HG02763 (cell line): Measurements from ENCODE around the gene AGO1.
A peak's percentile ranks its signal among the peaks of the same experiment; 100 is the strongest.

Source experiments
- ATAC-seq: cut with Tn5 transposase; IDR thresholded peaks from one replicate; pipeline ENCODE4 v1.9.1; 2021; ENCODE audit warnings: mild to moderate bottlenecking, moderate library complexity; ENCODE audit not compliant: unreplicated experiment

AGO1 gene

DNA sequence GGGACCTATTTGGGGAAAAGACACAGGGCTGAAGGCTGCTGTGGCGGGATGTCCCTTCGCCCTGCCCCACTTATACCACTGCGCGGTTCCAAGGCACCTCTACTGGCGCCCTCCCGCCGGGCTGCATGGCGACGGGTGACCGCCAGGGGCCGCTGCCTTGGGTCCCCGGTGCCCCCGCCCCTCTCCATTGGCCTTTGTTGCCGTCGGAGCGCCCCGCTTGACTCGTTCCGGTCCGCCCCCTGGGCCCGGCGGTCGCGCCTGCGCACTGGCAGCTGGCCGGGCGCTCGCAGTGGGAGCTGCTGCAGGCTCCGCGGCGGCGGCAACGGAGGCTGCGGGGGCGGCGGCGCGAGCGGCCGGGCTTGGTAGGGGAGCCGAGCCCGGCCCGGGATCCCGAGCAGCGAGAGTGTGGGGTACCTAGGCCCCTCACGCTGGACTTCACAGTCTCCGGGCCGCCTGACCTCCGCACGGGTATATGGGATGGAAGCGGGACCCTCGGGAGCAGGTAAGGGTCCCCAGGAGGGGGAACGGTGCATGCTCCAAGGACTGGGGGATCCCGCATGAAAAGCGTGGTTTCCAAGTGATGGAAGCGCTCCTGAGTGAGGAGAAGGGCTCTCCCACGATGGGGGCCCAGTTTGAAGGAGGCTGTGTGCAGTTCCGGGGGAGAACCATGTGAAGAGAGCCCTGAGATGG, at the start of gene AGO1:
Gene AGO1 (plus strand): TSS at position 265 of the 690 bp plus-strand sequence. CDS start 213 bp downstream, at position 478.
- ATAC-seq = peak; percentile 89

DNA sequence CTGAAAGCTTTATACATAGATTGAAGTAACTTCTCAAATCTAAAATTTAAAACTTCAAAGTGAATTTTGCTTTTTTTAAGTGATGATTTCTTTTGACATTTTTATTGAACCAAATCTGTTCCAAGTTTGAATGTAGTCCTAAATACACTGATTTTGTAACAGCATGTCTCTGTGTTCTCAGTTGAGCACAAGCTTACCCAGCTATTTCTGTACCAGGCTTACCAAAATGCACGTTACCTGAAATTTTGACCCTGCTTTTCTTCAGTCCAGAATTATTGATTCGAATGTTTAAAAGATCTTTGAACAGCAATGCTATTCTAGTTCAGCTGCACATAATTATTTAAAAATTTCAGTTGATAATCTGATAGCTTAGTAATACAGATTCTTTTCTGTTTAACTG, 49.6 kb upstream of the AGO1 start:
- ATAC-seq = no peak

DNA sequence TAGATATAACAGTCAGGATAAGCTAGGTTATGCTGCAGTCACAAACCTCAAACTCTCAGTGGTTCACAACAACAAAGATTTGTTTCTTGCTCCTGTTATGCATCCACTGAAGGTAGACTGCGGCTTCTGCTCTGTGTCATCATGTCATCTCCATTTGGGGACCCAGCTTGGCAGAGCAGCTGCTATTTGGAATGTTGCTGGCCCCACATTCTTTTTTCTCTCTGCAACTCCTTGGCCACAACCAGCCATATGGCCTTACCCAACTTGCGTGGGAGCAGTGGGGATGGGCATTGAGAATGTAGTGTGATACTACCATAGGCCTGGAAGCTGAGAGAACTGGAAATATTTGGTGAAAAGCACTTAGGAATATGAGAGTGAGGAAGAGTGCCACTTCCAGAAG, 48.8 kb upstream of the AGO1 start:
- no peak for ATAC-seq

DNA sequence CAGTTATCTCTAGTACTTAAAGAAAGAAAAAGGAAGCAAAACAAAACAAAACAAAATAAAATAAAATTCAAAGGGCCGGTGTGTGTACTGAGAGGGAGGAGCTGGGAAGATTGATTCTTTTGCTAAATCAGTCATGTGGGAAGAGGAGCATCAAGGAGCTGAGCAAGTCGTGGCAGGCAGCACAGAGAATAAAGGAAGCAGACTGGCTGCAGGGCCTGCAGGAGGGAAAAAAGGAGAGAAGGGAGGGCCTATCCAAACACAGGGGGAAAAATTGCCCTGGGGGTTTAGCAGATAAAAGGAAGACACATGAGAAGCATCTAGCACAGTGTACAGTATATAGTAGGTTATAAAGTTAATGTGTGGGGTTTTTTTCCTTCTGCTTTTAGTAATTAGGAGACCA, 47.6 kb upstream of the AGO1 start:
- no peak for ATAC-seq

DNA sequence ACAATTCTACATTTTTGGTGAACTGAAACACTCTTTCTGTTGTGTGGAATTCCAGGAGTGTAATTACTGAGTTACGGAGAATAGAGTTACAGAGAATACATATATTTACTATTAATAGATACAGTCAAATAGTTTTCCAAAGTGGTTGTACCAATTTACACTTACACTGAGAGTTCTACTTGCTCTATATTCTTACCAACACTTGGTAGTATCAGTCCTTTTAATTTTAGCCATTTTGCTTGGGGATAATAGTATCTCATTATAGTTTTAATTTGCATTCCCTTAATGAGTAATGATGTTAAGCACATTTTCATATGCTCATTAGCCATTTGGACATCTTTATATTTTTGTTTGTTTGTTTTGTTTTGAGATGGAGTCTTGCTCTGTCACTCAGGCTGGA, 46.3 kb upstream of the AGO1 start:
- ATAC-seq = no peak

DNA sequence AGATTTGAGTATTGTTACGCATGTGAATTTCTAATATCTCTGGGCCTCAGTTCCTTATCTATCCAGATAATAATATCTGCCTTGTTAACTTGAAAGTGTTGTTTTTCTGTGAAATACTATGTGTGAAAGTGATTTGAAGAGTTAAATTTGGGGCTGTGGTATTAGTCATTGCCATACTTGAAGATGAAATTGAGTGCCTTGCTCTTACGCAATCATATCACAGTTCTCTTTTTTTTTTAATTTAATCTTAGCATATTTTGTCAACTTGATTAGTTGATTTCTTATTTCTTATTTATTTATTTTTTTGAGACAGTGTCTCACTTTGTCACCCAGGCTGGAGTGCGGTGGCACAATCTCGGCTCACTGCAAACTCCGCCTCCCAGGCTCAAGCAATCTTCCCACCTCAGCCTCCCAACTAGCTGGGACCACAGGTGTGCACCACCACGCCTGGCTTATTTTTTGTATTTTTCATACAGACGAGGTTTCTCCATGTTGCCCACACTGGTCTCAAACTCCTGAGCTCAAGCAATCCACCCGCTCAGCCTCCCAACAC, 44.2 kb upstream of the AGO1 start:
- no peak for ATAC-seq

DNA sequence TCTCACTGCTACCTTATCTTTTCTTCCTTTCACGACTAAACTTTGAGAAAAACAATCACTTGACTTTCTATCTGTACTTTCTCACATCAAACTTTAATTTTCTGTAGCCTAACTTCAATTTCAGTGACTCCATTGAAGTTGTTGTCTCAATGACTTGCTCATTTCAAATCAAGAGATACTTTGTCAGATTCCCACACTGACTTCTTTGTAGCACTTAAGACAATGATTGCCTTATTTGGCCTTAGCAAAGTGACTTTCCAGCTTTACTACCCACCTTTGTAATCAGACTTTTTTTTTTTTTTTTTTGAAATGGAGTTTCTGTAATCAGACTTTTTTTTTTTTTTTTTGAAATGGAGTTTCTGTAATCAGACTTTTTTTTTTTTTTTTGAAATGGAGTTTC, 38.2 kb upstream of the AGO1 start:
- ATAC-seq = no peak

DNA sequence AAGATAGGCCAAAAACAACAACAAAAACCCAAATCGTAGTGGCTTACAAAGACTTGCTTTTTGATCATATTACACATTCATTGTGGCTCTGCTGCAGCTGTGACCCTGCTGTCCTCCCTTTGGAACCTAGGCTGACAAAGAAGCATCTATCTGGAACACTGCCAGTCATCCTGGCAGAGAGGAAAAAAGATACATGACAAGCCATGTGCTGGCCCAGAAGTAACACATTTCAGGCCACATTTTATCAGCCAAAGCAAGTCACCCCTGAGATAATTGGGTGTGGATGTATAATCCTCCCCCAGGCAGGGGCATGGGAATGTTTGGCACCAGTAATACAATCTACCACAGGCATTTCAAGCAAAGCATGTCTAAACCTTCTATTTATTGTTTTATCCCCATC, 37.2 kb upstream of the AGO1 start:
- no peak for ATAC-seq

DNA sequence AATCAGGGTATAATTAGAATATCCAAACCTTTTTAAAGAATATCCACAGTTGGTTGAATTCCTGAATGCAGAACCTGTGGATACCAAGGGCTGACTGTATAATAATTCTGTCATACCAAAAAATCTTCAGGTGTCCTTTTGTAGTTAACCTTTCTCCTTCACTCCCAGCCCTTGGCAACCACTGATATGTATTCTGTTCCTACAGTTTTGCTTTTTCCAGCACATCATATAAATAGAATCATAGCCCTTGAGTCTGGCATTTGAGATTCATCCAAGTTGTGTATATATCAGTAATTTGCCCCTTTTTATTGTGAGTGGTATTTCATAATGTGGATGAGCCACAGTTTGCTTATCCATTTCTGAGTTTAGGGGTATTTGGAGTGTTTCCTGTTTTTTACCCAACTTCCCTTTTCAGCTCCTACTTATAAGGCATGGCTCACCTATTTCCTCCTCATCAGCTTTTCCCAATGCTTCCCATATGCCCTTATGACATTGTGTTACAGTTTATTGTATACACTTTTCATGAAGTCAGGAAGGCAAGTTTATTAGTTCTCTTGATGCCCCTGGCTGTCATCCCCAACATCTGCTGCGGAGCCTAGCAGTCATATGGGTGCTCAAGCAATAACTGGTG, 35.0 kb upstream of the AGO1 start:
- ATAC-seq = no peak

DNA sequence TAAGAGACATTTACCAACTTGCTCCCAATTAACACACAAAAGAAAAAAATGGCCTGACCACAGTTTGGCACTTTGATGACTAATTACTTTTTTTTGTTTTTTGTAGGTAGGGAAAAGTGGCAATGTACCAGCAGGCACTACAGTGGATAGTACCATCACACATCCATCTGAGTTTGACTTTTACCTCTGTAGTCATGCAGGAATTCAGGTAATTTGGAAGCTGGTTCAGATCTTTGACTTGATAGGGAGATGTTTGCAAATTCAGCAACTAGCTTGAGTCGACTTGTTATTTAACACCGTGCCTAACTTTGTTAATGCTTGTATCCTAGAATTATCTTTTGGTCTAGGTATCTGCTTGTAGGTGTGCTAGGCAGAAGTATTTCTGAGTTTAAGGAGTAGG, 33.0 kb upstream of the AGO1 start:
- ATAC-seq = no peak

DNA sequence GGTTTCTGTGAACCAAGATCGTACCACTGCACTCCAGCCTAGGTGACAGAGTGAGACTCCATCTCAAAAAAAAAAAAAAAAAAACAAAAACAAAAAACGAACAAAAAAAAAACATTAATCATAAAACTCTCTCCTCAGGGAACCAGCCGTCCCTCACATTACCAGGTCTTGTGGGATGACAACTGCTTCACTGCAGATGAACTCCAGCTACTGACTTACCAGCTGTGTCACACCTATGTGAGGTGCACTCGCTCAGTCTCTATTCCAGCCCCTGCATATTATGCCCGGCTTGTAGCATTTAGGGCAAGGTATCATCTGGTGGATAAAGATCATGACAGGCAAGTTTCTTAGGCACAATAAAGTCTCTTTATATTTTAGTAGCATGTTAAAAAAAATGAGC, 32.3 kb upstream of the AGO1 start:
- no peak for ATAC-seq

DNA sequence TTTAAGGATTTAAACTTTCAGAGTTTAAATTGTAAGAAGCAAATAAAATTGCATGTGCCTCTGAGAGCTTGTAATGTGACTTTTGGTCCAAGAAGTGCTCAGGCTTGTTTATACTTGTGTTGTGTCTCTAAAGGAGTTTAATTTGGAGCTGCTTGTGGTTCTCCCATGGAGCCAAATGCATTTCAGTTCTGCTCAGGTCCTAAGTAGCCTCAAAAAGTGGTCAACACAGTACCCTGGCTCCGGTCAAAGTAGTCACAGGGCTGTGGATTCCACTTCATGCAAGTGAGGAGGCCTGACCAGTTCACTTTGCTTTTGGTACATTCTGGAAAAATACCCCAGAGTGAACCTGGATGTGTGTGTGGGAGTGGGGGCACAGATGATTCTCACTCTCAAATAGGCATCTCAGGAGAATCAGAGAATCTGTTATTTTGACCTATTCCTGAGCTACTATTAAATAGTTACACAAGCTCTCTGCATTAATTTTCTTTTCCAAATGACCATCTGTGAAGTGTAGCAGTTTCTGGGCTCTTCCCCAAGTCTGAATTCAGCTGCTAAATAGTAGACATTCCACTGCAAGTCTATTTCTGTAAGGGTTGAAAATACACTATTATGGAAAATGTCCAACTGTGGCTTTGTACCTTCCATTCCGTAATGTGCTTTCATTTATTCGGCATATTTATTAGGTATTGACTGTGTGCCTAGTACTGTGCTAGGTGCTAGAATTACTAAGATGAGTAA, 31.7 kb upstream of the AGO1 start:
- no peak for ATAC-seq

DNA sequence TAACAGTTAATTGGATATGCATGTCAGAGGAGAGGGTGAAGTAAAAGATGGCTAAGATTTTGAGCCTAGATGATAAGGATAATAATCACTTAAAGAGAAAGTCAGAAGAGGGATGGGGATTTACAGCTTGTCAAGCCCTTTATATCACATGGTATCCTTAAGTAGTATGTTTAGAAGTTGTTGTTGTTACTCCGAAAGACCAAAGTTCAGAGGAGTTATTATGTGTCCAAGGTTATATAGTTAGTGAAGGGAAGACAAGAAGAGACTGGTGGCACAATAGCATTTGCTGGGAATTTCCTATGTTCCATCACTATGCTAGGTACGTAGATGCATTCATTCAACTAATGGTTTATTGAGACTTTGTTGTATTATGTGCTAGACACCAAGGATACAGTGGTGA, 30.8 kb upstream of the AGO1 start:
- no peak for ATAC-seq

DNA sequence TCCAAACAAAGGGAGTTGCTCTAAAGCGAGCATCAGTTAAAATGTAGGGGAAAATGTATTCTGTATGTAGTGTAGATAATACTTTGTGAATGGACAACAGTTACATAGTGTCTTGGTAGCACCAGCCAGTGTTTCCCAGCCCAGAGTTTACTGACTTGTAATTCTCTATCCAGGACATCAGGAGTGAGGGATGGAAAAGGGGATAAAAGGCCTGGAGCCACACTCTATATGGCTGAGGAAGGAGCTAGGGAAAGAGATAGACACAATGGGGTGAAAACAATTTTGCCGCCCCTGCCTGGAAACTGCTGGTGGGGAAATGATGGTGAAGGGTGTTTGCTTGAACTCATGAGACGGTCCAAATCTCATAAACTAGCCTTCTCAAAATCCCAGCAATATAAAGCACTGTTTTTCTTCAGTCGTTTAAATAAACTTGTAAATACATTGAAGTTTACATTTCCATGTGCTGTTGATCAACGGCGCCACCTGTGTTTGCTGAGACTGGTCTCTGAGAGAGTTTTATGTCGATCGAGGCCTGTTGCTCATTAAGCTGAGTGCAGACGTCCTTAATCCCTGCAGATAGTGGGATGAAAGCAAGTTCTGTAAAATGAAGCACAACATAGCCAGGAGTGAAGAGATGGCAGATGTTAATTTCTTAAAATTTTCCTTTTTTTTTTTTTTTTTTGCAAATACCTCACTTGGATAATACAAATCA, 27.9 kb upstream of the AGO1 start:
- no peak for ATAC-seq

DNA sequence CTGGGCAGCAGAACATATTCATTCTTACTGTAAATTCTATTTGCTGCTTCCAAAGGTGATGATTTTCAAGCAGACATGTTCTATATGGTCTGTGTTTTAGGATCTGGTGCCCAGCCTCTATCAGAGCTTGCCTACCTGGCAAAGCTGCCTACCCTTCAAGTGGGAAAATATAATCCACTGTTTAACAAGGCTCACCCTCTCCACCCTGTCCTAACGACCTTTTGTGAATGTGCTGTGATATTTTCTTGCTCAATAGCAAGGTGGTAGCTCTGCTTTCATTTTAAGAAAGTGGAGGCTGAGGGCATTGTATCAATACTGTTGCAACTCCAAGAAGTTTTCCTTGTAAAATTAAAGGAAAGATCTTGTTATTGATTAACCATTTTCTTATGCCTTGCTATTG, 26.0 kb upstream of the AGO1 start:
- no peak for ATAC-seq

DNA sequence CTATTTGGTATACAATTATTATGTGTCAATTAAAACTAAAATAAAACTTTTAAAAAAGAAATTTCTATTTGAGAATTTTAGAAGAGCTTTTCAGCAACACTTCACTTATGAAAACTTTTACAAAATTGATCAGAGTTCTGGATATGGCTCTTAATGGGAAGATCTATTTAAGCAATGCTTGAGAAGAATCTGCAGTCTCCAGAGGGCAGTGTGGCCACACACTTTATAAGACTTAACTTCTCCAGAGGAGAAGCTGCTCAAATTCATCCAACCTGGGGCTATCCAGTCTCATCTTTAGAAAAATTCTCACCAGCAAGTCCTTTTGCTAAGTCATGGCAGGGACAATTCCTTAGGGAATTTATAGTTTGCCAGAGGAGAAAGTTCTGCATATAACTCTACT, 25.2 kb upstream of the AGO1 start:
- ATAC-seq = no peak

DNA sequence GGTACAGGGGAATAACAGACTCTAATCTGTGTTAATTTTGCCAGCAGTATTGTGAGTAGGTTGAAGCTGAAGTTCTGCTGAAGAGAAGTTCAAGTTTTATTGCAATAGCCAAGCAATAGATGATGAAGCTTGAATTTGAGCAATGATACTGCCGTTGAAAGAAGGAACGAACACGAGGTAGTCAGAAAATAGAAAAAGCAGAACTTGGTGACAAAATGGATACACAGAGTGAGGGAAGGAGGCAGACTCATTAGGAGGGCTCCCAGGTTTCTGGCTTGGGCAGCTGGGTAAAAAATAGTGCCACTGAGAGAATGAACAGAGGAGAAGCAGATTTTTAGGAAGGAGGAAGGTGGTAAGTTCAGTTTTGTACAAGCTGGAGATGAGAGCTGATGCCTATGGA, 22.3 kb upstream of the AGO1 start:
- ATAC-seq = no peak

DNA sequence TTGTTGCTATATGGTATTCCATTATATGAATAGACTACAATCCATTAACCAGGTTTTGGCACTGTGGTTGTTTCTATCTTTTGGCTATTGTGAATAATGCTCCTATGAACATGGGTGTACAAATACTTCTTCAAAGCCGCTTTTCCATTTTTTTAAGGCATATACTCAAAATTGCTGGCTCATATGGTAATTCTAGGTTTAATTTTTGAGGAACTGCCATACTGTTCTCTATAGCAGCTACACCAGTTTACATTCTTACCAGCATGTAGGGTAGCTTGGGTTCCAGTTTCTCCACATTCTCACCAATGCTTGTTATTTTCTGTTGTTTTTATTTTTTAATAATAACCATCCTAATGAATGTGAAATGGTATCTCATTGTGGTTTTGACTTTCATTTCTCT, 19.9 kb upstream of the AGO1 start:
- no peak for ATAC-seq

DNA sequence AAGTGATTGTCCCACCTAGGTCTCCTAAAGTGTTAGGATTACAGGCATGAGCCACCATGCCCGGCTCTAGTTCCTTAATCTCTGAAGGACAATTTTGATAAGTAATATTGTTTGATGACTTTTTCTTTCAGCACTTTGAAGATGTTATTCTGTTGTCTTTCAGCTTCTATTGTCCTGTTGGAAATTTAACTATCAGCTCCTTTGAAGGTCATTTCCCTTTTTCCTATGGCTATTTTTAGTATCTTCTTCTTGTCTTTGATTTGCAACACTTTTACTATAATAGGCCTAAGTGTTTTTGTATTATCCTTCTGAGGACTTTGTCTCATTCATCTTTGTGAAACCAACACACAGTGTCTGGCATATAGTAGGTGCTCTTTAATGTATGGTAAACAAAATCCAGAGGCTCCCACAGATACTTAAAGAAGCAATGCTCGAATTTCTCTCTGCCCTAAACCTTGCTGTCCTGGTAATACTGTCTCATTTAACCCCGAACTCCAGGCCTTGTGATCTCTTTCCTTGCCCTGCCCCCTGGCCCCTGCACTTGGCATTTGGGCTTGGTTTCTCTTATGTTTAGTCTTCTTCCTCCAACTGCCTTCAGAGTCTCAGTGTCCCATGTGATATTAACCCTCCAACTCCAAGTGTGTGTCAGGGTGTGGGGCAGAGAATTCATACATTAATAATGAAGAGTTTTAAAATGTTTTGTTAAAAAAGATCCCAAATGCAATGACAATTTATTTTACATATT, 19.0 kb upstream of the AGO1 start:
- ATAC-seq = no peak

DNA sequence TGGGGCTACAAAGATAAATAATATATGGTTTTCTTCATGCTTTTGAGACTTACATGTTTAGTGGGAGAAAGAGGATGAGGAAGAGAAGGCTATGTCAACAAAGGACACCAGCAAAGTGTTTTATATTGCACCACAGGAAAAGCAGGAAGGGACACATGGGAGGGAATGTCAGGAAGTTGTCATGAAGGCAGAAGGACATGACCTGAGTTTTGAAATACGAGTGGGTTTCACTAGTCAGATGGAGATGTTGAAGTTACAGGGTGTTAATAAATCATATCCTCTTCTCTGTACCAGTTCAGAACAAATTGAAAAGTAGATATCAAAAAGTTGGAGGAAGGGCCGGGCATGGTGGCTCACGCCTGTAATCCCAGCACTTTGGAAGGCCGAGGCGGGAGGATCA, 18.2 kb upstream of the AGO1 start:
- no peak for ATAC-seq

DNA sequence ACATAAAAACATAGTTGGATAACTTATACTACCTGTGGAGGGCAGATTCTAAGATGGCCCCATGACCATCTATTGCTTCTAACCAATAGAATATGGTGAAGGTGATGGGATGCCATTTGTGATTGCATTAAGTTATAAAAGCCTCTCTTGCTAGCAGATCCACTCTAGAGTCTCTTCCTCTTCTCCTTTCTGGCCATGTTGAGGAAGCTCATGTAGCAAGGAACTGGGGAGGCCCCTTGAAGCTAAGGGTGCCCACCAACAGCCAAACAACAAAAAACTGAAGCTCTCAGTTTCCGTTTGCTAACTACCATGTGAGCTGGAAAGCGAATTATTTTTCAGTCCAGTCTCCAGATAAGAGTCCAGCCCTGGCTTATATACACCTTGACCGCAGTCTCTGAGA, 16.0 kb upstream of the AGO1 start:
- ATAC-seq = no peak
